Activated naive CD8-positive, alpha-beta T cell treated with anti-CD3 and anti-CD28 coated beads, Interleukin-2, amount 10 ng/mL, durations not matched to agents 7 days and 5 days (primary cell): ENCODE data around the gene DNAJB6. TPM values are rescaled to one million over a fixed set of nuclear protein-coding genes. Genes with fewer than 3 reads are reported as not detected.

ENCODE experiments used
- ATAC-seq: fragments of 150-1000 bp; cut with Tn5 transposase; one replicate; pipeline ENCODE4 v1.10.0; 2021; ENCODE audit warnings: low read depth, moderate library complexity
- POLR2A ChIA-PET: fragments of 350-600 bp; sonication (Branson Sonifier 250); formaldehyde crosslinking; loops from one replicate; lab custom pipeline; 2021; ENCODE audit warnings: antibody characterized with exemption; lab: Charles Lee
- DNase-seq: peaks from one replicate; pipeline ENCODE4 v3.0.0; 2021
- H3K27ac Mint-ChIP-seq: one replicate; pipeline ENCODE4 v1.8.0; 2022; ENCODE audit warnings: mild to moderate bottlenecking, mixed read lengths
- H3K27me3 Mint-ChIP-seq: one replicate; pipeline ENCODE4 v1.8.0; 2022; ENCODE audit warnings: mild to moderate bottlenecking, moderate library complexity, mixed read lengths
- H3K36me3 Mint-ChIP-seq: one replicate; pipeline ENCODE4 v1.8.0; 2021; ENCODE audit warnings: mild to moderate bottlenecking, mixed read lengths
- H3K4me1 Mint-ChIP-seq: one replicate; pipeline ENCODE4 v1.8.0; 2021; ENCODE audit warnings: mixed read lengths
- H3K4me3 Mint-ChIP-seq: one replicate; pipeline ENCODE4 v1.8.0; 2022; ENCODE audit warnings: mild to moderate bottlenecking, moderate library complexity, mixed read lengths
- H3K9me3 Mint-ChIP-seq: one replicate; pipeline ENCODE4 v1.8.0; 2021; ENCODE audit warnings: mixed read lengths
- total RNA-seq, 2 experiments: library from RNA; stranded (reverse); gene quantifications; one replicate each; pipeline ENCODE4 v1.2.3, GENCODE V29; 2021

Gene DNAJB6
- total RNA-seq, 2 experiments from 2014 or later: 60.0 to 67.0 TPM

- no peak for DNase-seq
- Mint-ChIP-seq H3K4me1 (peaks cover 13% of the 10 kb centered on the region), H3K4me3 (no peak overlapping the region), H3K27ac (no peak overlapping the region), H3K9me3 (no peaks in the 10 kb centered on the region), H3K27me3 (no peaks in the 10 kb centered on the region), H3K36me3 (peaks cover 15% of the 10 kb centered on the region)
- ATAC-seq: no peak
- POLR2A ChIA-PET: no interaction called here
Measured at GRCh38 chr7:157384301-157384700, 47.5 kb downstream of the DNAJB6 start.

GRCh38 chr7:157386979-157387800 is 50.4 kb downstream of the DNAJB6 start:
- Mint-ChIP-seq H3K9me3 (no peaks in the 10 kb centered on the region), H3K27me3 (no peaks in the 10 kb centered on the region), H3K4me1 (peaks cover 28% of the 10 kb centered on the region), H3K4me3 (peak overlapping the region; percentile 11), H3K27ac (no peak overlapping the region), H3K36me3 (peaks cover 16% of the 10 kb centered on the region)
- peak; percentile 86 for ATAC-seq
- POLR2A ChIA-PET: no interaction called here
- peak; percentile 79 for DNase-seq

GRCh38 chr7:157388301-157388700 is 51.5 kb downstream of the DNAJB6 start:
- POLR2A ChIA-PET: no interaction called here
- Mint-ChIP-seq H3K4me3 (no peak overlapping the region), H3K4me1 (peaks cover 30% of the 10 kb centered on the region), H3K27ac (no peak overlapping the region), H3K27me3 (no peaks in the 10 kb centered on the region), H3K36me3 (peaks cover 15% of the 10 kb centered on the region), H3K9me3 (no peaks in the 10 kb centered on the region)
- ATAC-seq: no peak
- DNase-seq: no peak

GRCh38 chr7:157389951-157390730 is 53.3 kb downstream of the DNAJB6 start:
- peak overlapping the region; percentile 78 for H3K27ac Mint-ChIP-seq
- no peaks in the 10 kb centered on the region for H3K9me3 Mint-ChIP-seq
- H3K4me3 Mint-ChIP-seq: peak overlapping the region; percentile 77
- peaks cover 30% of the 10 kb centered on the region for H3K4me1 Mint-ChIP-seq
- ATAC-seq (peak; percentile 78), DNase-seq (peak; percentile 54)
- H3K36me3 Mint-ChIP-seq: peaks cover 15% of the 10 kb centered on the region
- POLR2A ChIA-PET: interaction anchor here (0.7 to 1.6 kb wide), 2 partner anchors 52 to 1440 kb away, joined by 3 to 4 read pairs; no protein-coding TSS in a partner anchor
- no peaks in the 10 kb centered on the region for H3K27me3 Mint-ChIP-seq

- POLR2A ChIA-PET: no interaction called here
- peaks cover 14% of the 10 kb centered on the region for H3K36me3 Mint-ChIP-seq
- no peaks in the 10 kb centered on the region for H3K9me3 Mint-ChIP-seq
- no peak overlapping the region for H3K4me3 Mint-ChIP-seq
- no peak overlapping the region for H3K27ac Mint-ChIP-seq
- no peak for DNase-seq
- ATAC-seq: no peak
- peaks cover 30% of the 10 kb centered on the region for H3K4me1 Mint-ChIP-seq
- no peaks in the 10 kb centered on the region for H3K27me3 Mint-ChIP-seq
Measured at GRCh38 chr7:157391036-157391710, 54.4 kb downstream of the DNAJB6 start.

- H3K27ac Mint-ChIP-seq: no peak overlapping the region
- peaks cover 24% of the 10 kb centered on the region for H3K4me1 Mint-ChIP-seq
- H3K9me3 Mint-ChIP-seq: no peaks in the 10 kb centered on the region
- H3K36me3 Mint-ChIP-seq: peaks cover 8% of the 10 kb centered on the region
- H3K4me3 Mint-ChIP-seq: no peak overlapping the region
- POLR2A ChIA-PET: no interaction called here
- DNase-seq: no peak
- no peaks in the 10 kb centered on the region for H3K27me3 Mint-ChIP-seq
- no peak for ATAC-seq
Measured at GRCh38 chr7:157392256-157393037, 55.6 kb downstream of the DNAJB6 start.

- Mint-ChIP-seq H3K4me1 (peaks cover 26% of the 10 kb centered on the region), H3K27ac (no peak overlapping the region), H3K36me3 (peaks cover 7% of the 10 kb centered on the region), H3K4me3 (no peak overlapping the region), H3K27me3 (no peaks in the 10 kb centered on the region), H3K9me3 (no peaks in the 10 kb centered on the region)
- ATAC-seq (no peak), DNase-seq (no peak)
- POLR2A ChIA-PET: no interaction called here
Measured at GRCh38 chr7:157394246-157395191, 57.7 kb downstream of the DNAJB6 start.

GRCh38 chr7:157395206-157395605 is 58.4 kb downstream of the DNAJB6 start:
- no peaks in the 10 kb centered on the region for H3K27me3 Mint-ChIP-seq
- no peak for ATAC-seq
- no peak overlapping the region for H3K27ac Mint-ChIP-seq
- H3K4me1 Mint-ChIP-seq: peaks cover 21% of the 10 kb centered on the region
- POLR2A ChIA-PET: no interaction called here
- H3K9me3 Mint-ChIP-seq: no peaks in the 10 kb centered on the region
- no peak overlapping the region for H3K4me3 Mint-ChIP-seq
- no peak for DNase-seq
- H3K36me3 Mint-ChIP-seq: peaks cover 8% of the 10 kb centered on the region

GRCh38 chr7:157396316-157397035 is 59.7 kb downstream of the DNAJB6 start:
- H3K9me3 Mint-ChIP-seq: no peaks in the 10 kb centered on the region
- H3K27ac Mint-ChIP-seq: no peak overlapping the region
- no peak overlapping the region for H3K4me3 Mint-ChIP-seq
- peaks cover 17% of the 10 kb centered on the region for H3K4me1 Mint-ChIP-seq
- no peak for DNase-seq
- POLR2A ChIA-PET: no interaction called here
- H3K36me3 Mint-ChIP-seq: peaks cover 13% of the 10 kb centered on the region
- ATAC-seq: no peak
- H3K27me3 Mint-ChIP-seq: no peaks in the 10 kb centered on the region

GRCh38 chr7:157397036-157397720 is 60.4 kb downstream of the DNAJB6 start:
- no peak for DNase-seq
- H3K27me3 Mint-ChIP-seq: no peaks in the 10 kb centered on the region
- no peak overlapping the region for H3K4me3 Mint-ChIP-seq
- peaks cover 15% of the 10 kb centered on the region for H3K4me1 Mint-ChIP-seq
- no peaks in the 10 kb centered on the region for H3K9me3 Mint-ChIP-seq
- no peak overlapping the region for H3K27ac Mint-ChIP-seq
- POLR2A ChIA-PET: interaction anchor here (0.8 kb wide), 1 partner anchor 9 kb away, joined by 3 read pairs; no protein-coding TSS in a partner anchor
- ATAC-seq: no peak
- peaks cover 13% of the 10 kb centered on the region for H3K36me3 Mint-ChIP-seq
